WTC11 (cell line): ENCODE results near the gene ROS1. TPM values are rescaled to one million over a fixed set of nuclear protein-coding genes. Genes with fewer than 3 reads are reported as not detected.

ENCODE experiments used
- ATAC-seq: fragments of 200-7000 bp; cut with Tn5 transposase; 2 replicates; pipeline ENCODE4 v1.10.0; 2021; ENCODE audit warnings: mild to moderate bottlenecking, moderate library complexity
- CTCF ChIA-PET: fragments of 300-600 bp; sonication (Branson Sonifier 250); formaldehyde crosslinking; loops from one replicate; lab custom pipeline; 2021; ENCODE audit warnings: antibody characterized with exemption; lab: Charles Lee
- POLR2A ChIA-PET: fragments of 350-600 bp; sonication (Branson Sonifier 250); formaldehyde crosslinking; loops from one replicate; lab custom pipeline; 2021; ENCODE audit warnings: antibody characterized with exemption; lab: Charles Lee
- DNase-seq: peaks from one replicate; pipeline ENCODE4 v3.0.0; 2021; ENCODE audit warnings: low spot score
- H3K27ac Mint-ChIP-seq: 2 replicates; pipeline ENCODE4 v1.8.0; 2021; ENCODE audit warnings: mixed read lengths
- H3K27me3 Mint-ChIP-seq: 2 replicates; pipeline ENCODE4 v1.8.0; 2021; ENCODE audit warnings: low read depth, mild to moderate bottlenecking, moderate library complexity, mixed read lengths
- H3K36me3 Mint-ChIP-seq: 2 replicates; pipeline ENCODE4 v1.8.0; 2021; ENCODE audit warnings: mixed read lengths
- H3K4me1 Mint-ChIP-seq: 2 replicates; pipeline ENCODE4 v1.8.0; 2022; ENCODE audit warnings: mixed read lengths
- H3K4me3 Mint-ChIP-seq: 2 replicates; pipeline ENCODE4 v1.8.0; 2021; ENCODE audit warnings: mild to moderate bottlenecking, moderate library complexity, mixed read lengths
- H3K9me3 Mint-ChIP-seq: 2 replicates; pipeline ENCODE4 v1.8.0; 2021; ENCODE audit warnings: mixed read lengths
- ATF1 ChIP-seq: sonication (generic); formaldehyde crosslinking; IDR thresholded peaks from 2 replicates; pipeline ENCODE4 v1.8.1; 2023; ENCODE audit warnings: mild to moderate bottlenecking, moderate library complexity, missing genetic modification reagents
- ATF2 ChIP-seq: sonication (generic); formaldehyde crosslinking; IDR thresholded peaks from 2 replicates; pipeline ENCODE4 v1.8.1; 2022; ENCODE audit warnings: low read depth, missing genetic modification reagents, borderline replicate concordance
- ATF6 ChIP-seq: sonication (generic); formaldehyde crosslinking; IDR thresholded peaks from 2 replicates; pipeline ENCODE4 v1.8.1; 2023; ENCODE audit warnings: mild to moderate bottlenecking, missing genetic modification reagents
- E2F1 ChIP-seq: sonication (generic); formaldehyde crosslinking; IDR thresholded peaks from 2 replicates; pipeline ENCODE4 v1.8.0; 2022; ENCODE audit warnings: mild to moderate bottlenecking, missing genetic modification reagents
- GRHL2 ChIP-seq: fragments of 250-450 bp; sonication (Bioruptor Pico); IDR thresholded peaks from 2 replicates; pipeline ENCODE4 v1.8.0; 2022; ENCODE audit warnings: mild to moderate bottlenecking, moderate library complexity; ENCODE audit not compliant: insufficient replicate concordance, severe bottlenecking
- HMGA2 ChIP-seq: fragments of 250-450 bp; sonication (Bioruptor Pico); IDR thresholded peaks from 2 replicates; pipeline ENCODE4 v1.4.0; 2021; ENCODE audit warnings: mild to moderate bottlenecking, moderate library complexity
- KAT7 ChIP-seq: sonication (generic); formaldehyde crosslinking; IDR thresholded peaks from 2 replicates; pipeline ENCODE4 v1.8.1; 2023; ENCODE audit warnings: missing genetic modification reagents, mild to moderate bottlenecking, borderline replicate concordance
- MLX ChIP-seq: sonication (generic); formaldehyde crosslinking; IDR thresholded peaks from 2 replicates; pipeline ENCODE4 v1.8.1; 2023; ENCODE audit warnings: mild to moderate bottlenecking, missing genetic modification reagents, moderate library complexity
- MXD4 ChIP-seq: fragments of 250-450 bp; sonication (Bioruptor Pico); IDR thresholded peaks from 2 replicates; pipeline ENCODE4 v1.8.0; 2021; ENCODE audit warnings: mild to moderate bottlenecking, moderate library complexity, borderline replicate concordance
- MYBL2 ChIP-seq: sonication (generic); formaldehyde crosslinking; IDR thresholded peaks from 2 replicates; pipeline ENCODE4 v1.8.1; 2023; ENCODE audit warnings: mild to moderate bottlenecking, moderate library complexity, missing genetic modification reagents
- OVOL2 ChIP-seq: fragments of 250-450 bp; sonication (Bioruptor Pico); IDR thresholded peaks from 2 replicates; pipeline ENCODE4 v1.9.0; 2021; ENCODE audit warnings: mild to moderate bottlenecking, borderline replicate concordance
- TEAD1 ChIP-seq: sonication (generic); formaldehyde crosslinking; IDR thresholded peaks from 2 replicates; pipeline ENCODE4 v1.8.0; 2022; ENCODE audit warnings: mild to moderate bottlenecking, missing genetic modification reagents
- ZNF219 ChIP-seq: sonication (generic); formaldehyde crosslinking; IDR thresholded peaks from 2 replicates; pipeline ENCODE4 v1.8.0; 2023; ENCODE audit warnings: missing genetic modification reagents, mild to moderate bottlenecking, borderline replicate concordance
- ZNF232 ChIP-seq: sonication (generic); formaldehyde crosslinking; IDR thresholded peaks from 2 replicates; pipeline ENCODE4 v1.8.0; 2022; ENCODE audit warnings: mild to moderate bottlenecking, missing genetic modification reagents
- ZNF263 ChIP-seq: sonication (generic); formaldehyde crosslinking; IDR thresholded peaks from 2 replicates; pipeline ENCODE4 v1.8.1; 2022; ENCODE audit warnings: low read depth, mild to moderate bottlenecking, moderate library complexity, missing genetic modification reagents
- ZNF532 ChIP-seq: fragments of 250-450 bp; sonication (Bioruptor Pico); IDR thresholded peaks from 2 replicates; pipeline ENCODE4 v1.9.0; 2021; ENCODE audit warnings: mild to moderate bottlenecking, borderline replicate concordance
- total RNA-seq: library from RNA; stranded (reverse); gene quantifications from 3 replicates; pipeline ENCODE4 v1.2.3, GENCODE V29; 2021

Gene ROS1
- total RNA-seq, 1 experiment from 2014 or later, result 0.02 TPM

- TF ChIP-seq ATF6 (CRISPR knock-in tag), result no peak
- no peak for TF ChIP-seq OVOL2 (CRISPR knock-in tag)
- TF ChIP-seq, all 79 proteins: peak for 2
Observed at GRCh38 chr6:117265410-117266256, 160.1 kb downstream of the ROS1 start, which contains the start of gene VGLL2 (continued).

GRCh38 chr6:117264692-117265409, 160.9 kb downstream of the ROS1 start:
- peaks cover 100% of the 10 kb centered on the region for H3K27me3 Mint-ChIP-seq
- TF ChIP-seq ATF2 (CRISPR knock-in tag), result no peak
- no peak for TF ChIP-seq MLX
- TF ChIP-seq TEAD1 (CRISPR knock-in tag), result no peak
- TF ChIP-seq ZNF263, result 0 out of 2 replicates have a peak, but pooled peaks have one; percentile 48
- TF ChIP-seq HMGA2, result no peak
- no peak for TF ChIP-seq ZNF532
- TF ChIP-seq, all 79 proteins: peak for 1
- H3K27ac Mint-ChIP-seq, result no peak overlapping the region
- ChIA-PET POLR2A (no interaction called here), CTCF (interaction anchor here (1.0 to 2.0 kb wide), 9 partner anchors 9 to 322 kb away, joined by 3 to 7 read pairs (median 3); no protein-coding TSS in a partner anchor)
- H3K4me1 Mint-ChIP-seq, result peaks cover 41% of the 10 kb centered on the region
- no peaks in the 10 kb centered on the region for H3K36me3 Mint-ChIP-seq
- ATAC-seq (peak; percentile 8), DNase-seq (peak; percentile 20)
- peak overlapping the region; percentile 86 for H3K4me3 Mint-ChIP-seq
- no peaks in the 10 kb centered on the region for H3K9me3 Mint-ChIP-seq

- DNase-seq (no peak), ATAC-seq (no peak)
- Mint-ChIP-seq H3K36me3 (no peaks in the 10 kb centered on the region), H3K9me3 (no peaks in the 10 kb centered on the region), H3K4me3 (peak overlapping the region; percentile 86), H3K27ac (no peak overlapping the region)
- CTCF ChIA-PET, result interaction anchor here (2.0 kb wide), 1 partner anchor 97 kb away, joined by 7 read pairs; no protein-coding TSS in a partner anchor
- POLR2A ChIA-PET, result no interaction called here
- TF ChIP-seq ZNF219 (CRISPR knock-in tag), result no peak
- no peak for TF ChIP-seq ZNF232 (CRISPR knock-in tag)
- TF ChIP-seq ATF1 (CRISPR knock-in tag), result no peak
- no peak for TF ChIP-seq GRHL2 (CRISPR knock-in tag)
- TF ChIP-seq MYBL2 (CRISPR knock-in tag), result no peak
- no peak for TF ChIP-seq MXD4 (CRISPR knock-in tag)
- TF ChIP-seq E2F1, result no peak
- TF ChIP-seq KAT7 (CRISPR knock-in tag), result no peak
- TF ChIP-seq, all 79 proteins: peak for 0
- Mint-ChIP-seq H3K27me3 (peaks cover 100% of the 10 kb centered on the region), H3K4me1 (peaks cover 36% of the 10 kb centered on the region)
Observed at GRCh38 chr6:117264369-117264691, 161.4 kb downstream of the ROS1 start.
